ENCODE measurements around the gene TNKS2. TPM values are rescaled to one million over a fixed set of nuclear protein-coding genes. Genes with fewer than 3 reads are reported as not detected.

Gene TNKS2
- total RNA-seq, 1 experiment from 2014 or later = 25.4 TPM

- peaks cover 16% of the 10 kb centered on the region for H3F3A ChIP-seq (ENCODE audit: insufficient read depth, low read depth)
- TF ChIP-seq CTCF (conservative IDR thresholded peaks at IDR 0.05) (no peak), EZH2 (IDR thresholded peaks at IDR 0.05; ENCODE audit: low read depth) (no peak)
- BruUV-seq (replicated peaks) = no TSS peak
- H3K4me1 ChIP-seq (replicated peaks; ENCODE audit: insufficient read depth) = peaks cover 16% of the 10 kb centered on the region
- H3K4me3 ChIP-seq = no peak overlapping the region
- no peak for DNase-seq
- H3K27ac ChIP-seq = no peak overlapping the region
- H3K9me3 ChIP-seq (ENCODE audit: insufficient read depth, low read depth) = no peaks in the 10 kb centered on the region
- H4K20me1 ChIP-seq (ENCODE audit: insufficient read depth) = no peaks in the 10 kb centered on the region
- no peaks in the 10 kb centered on the region for H3K36me3 ChIP-seq (ENCODE audit: low read depth)
- CTCF ChIA-PET = no interaction called here
- H3K4me2 ChIP-seq = no peak overlapping the region
- POLR2A ChIA-PET (ENCODE audit: unreplicated experiment) = interaction anchor here (0.7 kb wide), 1 partner anchor 137 kb away, joined by 4 read pairs; no protein-coding TSS in a partner anchor
- H3K27me3 ChIP-seq (ENCODE audit: insufficient read depth, low read depth) = no peaks in the 10 kb centered on the region
- no peaks in the 10 kb centered on the region for H3K79me2 ChIP-seq (ENCODE audit: low read depth)
- intact Hi-C loops (cut with micrococcal nuclease; ENCODE audit: unreplicated experiment) = no loop called here
- H2AFZ ChIP-seq = no peak overlapping the region
- H3K9me2 ChIP-seq (ENCODE audit: insufficient read depth) = no peaks in the 10 kb centered on the region
Measured at GRCh38 chr10:91774571-91774970, 23.7 kb upstream of the TNKS2 start.

GRCh38 chr10:91775731-91776130, 22.5 kb upstream of the TNKS2 start:
- no peaks in the 10 kb centered on the region for H3K79me2 ChIP-seq (ENCODE audit: low read depth)
- H2AFZ ChIP-seq = no peak overlapping the region
- DNase-seq = no peak
- H3K27ac ChIP-seq = no peak overlapping the region
- ChIA-PET POLR2A (ENCODE audit: unreplicated experiment) (no interaction called here), CTCF (no interaction called here)
- no peak overlapping the region for H3K4me2 ChIP-seq
- no peaks in the 10 kb centered on the region for H4K20me1 ChIP-seq (ENCODE audit: insufficient read depth)
- H3F3A ChIP-seq (ENCODE audit: insufficient read depth, low read depth) = peaks cover 20% of the 10 kb centered on the region
- no peaks in the 10 kb centered on the region for H3K9me2 ChIP-seq (ENCODE audit: insufficient read depth)
- H3K36me3 ChIP-seq (ENCODE audit: low read depth) = no peaks in the 10 kb centered on the region
- no peak for TF ChIP-seq EZH2 (IDR thresholded peaks at IDR 0.05; ENCODE audit: low read depth)
- no peak for TF ChIP-seq CTCF (conservative IDR thresholded peaks at IDR 0.05)
- intact Hi-C loops (cut with micrococcal nuclease; ENCODE audit: unreplicated experiment) = no loop called here
- H3K4me3 ChIP-seq = no peak overlapping the region
- H3K9me3 ChIP-seq (ENCODE audit: insufficient read depth, low read depth) = no peaks in the 10 kb centered on the region
- BruUV-seq (replicated peaks) = no TSS peak
- peaks cover 25% of the 10 kb centered on the region for H3K4me1 ChIP-seq (replicated peaks; ENCODE audit: insufficient read depth)
- no peaks in the 10 kb centered on the region for H3K27me3 ChIP-seq (ENCODE audit: insufficient read depth, low read depth)

GRCh38 chr10:91776266-91776665, 22.0 kb upstream of the TNKS2 start:
- no TSS peak for BruUV-seq (replicated peaks)
- no peaks in the 10 kb centered on the region for H4K20me1 ChIP-seq (ENCODE audit: insufficient read depth)
- H3K4me2 ChIP-seq = no peak overlapping the region
- H3K9me2 ChIP-seq (ENCODE audit: insufficient read depth) = no peaks in the 10 kb centered on the region
- TF ChIP-seq CTCF (conservative IDR thresholded peaks at IDR 0.05) = no peak
- TF ChIP-seq EZH2 (IDR thresholded peaks at IDR 0.05; ENCODE audit: low read depth) = no peak
- peaks cover 20% of the 10 kb centered on the region for H3F3A ChIP-seq (ENCODE audit: insufficient read depth, low read depth)
- H3K27ac ChIP-seq = no peak overlapping the region
- no peak overlapping the region for H3K4me3 ChIP-seq
- DNase-seq = no peak
- H3K36me3 ChIP-seq (ENCODE audit: low read depth) = no peaks in the 10 kb centered on the region
- H2AFZ ChIP-seq = no peak overlapping the region
- H3K27me3 ChIP-seq (ENCODE audit: insufficient read depth, low read depth) = no peaks in the 10 kb centered on the region
- no peaks in the 10 kb centered on the region for H3K9me3 ChIP-seq (ENCODE audit: insufficient read depth, low read depth)
- CTCF ChIA-PET = no interaction called here
- no peaks in the 10 kb centered on the region for H3K79me2 ChIP-seq (ENCODE audit: low read depth)
- POLR2A ChIA-PET (ENCODE audit: unreplicated experiment) = no interaction called here
- intact Hi-C loops (cut with micrococcal nuclease; ENCODE audit: unreplicated experiment) = no loop called here
- H3K4me1 ChIP-seq (replicated peaks; ENCODE audit: insufficient read depth) = peaks cover 25% of the 10 kb centered on the region
